Nephron (organoid): ENCODE results near the gene ADAM11.
"Not testable (repeated sequence)": the region's sequence is repeated elsewhere in the genome, so short reads cannot be mapped to it uniquely, and the experiment has no call there.

Source experiments
- H3K27ac Mint-ChIP-seq, 3 experiments: 2 replicates each; pipeline ENCODE4 v1.8.0; 2020; ENCODE audit warnings: mixed read lengths in 3 of 3, mild to moderate bottlenecking in 2 of 3, moderate library complexity in 1 of 3
- H3K27me3 Mint-ChIP-seq: 2 replicates; pipeline ENCODE4 v1.8.0; 2021; ENCODE audit warnings: low read depth, mild to moderate bottlenecking, moderate library complexity, mixed read lengths
- H3K36me3 Mint-ChIP-seq: 2 replicates; pipeline ENCODE4 v1.8.0; 2020; ENCODE audit warnings: low read depth, mixed read lengths
- H3K4me1 Mint-ChIP-seq: 2 replicates; pipeline ENCODE4 v1.8.0; 2020; ENCODE audit warnings: mixed read lengths
- H3K4me3 Mint-ChIP-seq, 3 experiments: 2 replicates each; pipeline ENCODE4 v1.8.0; 2020; ENCODE audit warnings: mild to moderate bottlenecking in 3 of 3, mixed read lengths in 3 of 3, moderate library complexity in 2 of 3
- H3K9me3 Mint-ChIP-seq: 2 replicates; pipeline ENCODE4 v1.8.0; 2020; ENCODE audit warnings: mixed read lengths
- CTCF ChIP-seq, 3 experiments: fragments of 200-600 bp; sonication (generic); IDR thresholded peaks; one replicate each; pipeline ENCODE4 v1.5.0; 2021; ENCODE audit warnings: antibody characterized with exemption in 3 of 3; ENCODE audit not compliant: unreplicated experiment in 3 of 3

Gene ADAM11

DNA sequence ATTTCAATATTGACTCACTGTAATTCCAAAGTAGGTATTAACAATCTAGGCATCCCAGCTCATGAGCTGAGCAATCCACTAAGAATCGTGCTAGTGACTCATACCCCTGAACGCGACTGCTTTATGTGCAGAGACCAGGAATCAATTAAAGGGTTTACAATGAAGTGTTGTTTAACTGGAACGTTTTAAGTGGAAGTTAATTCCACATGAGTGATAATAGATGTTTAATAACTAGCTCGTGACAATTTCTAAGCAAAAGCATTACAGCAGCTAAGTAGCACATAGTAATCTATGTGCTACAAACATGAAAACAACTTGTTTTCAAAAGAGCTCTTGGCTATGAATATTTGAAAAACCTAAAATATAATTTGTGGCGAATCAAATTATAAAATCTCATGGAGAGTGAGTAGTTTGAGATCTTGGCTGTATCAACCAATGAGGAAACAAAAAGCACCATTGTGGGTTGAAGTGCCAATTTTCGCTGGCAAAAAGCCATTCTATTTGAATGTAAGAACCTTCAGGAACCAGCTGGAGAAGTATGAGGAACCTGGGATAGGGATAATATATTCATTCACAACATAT is 61.9 kb downstream of the ADAM11 start:
- Mint-ChIP-seq H3K9me3 (no peaks in the 10 kb centered on the region), H3K27me3 (no peaks in the 10 kb centered on the region), H3K4me1 (no peaks in the 10 kb centered on the region), H3K36me3 (peaks cover 11% of the 10 kb centered on the region), H3K27ac (no peak overlapping the region), H3K4me3 (no peak overlapping the region)
- TF ChIP-seq CTCF (IDR thresholded peaks at IDR 0.05; ENCODE audit: unreplicated experiment in 3 of 3) = no peak

DNA sequence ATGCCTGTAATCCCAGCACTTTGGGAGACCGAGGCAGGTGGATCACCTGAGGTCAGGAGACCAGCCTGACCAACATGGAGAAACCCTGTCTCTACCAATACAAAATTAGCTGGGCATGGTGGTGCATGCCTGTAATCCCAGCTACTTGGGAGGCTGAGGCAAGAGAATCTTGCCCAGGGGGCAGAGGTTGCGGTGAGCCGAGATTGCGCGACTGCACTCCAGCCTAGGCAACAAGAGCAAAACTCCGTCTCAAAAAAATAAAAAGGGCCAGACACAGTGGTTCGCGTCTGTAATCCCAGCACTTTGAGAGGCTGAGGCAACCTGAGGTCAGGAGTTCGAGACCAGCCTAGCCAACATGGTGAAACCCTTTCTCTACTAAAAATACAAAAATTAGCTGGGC is 66.4 kb downstream of the ADAM11 start:
- not testable (repeated sequence) for H3K27ac Mint-ChIP-seq

DNA sequence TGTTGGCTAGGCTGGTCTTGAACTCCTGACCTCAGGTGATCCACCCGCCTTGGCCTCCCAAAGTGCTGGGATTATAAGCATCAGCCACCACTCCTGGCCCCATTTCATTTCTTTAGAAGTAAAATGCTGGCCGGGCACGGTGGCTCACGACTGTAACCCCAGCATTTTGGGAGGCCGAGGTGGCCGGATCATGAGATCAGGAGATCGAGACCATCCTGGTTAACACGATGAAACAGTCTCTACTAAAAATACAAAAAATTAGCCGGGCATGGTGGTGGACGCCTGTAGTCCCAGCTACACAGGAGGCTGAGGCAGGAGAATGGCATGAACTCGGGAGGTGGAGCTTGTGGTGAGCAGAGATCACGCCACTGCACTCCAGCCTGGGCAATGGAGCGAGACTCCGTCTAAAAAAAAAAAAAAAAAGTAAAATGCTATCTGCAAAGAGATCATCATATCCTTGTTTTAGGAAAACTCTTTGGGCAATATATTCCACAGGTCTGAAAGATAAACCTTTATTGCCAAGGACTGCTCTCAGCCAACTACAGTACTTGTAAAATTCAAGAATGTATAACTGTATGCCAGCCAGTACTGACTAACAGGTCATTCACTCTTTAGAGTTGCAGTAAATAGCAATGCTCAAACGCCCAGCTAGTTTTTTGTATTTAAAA is 67.5 kb downstream of the ADAM11 start:
- Mint-ChIP-seq H3K9me3 (no peaks in the 10 kb centered on the region), H3K4me3 (no peak overlapping the region), H3K27me3 (no peaks in the 10 kb centered on the region), H3K36me3 (peaks cover 3% of the 10 kb centered on the region), H3K4me1 (peaks cover 12% of the 10 kb centered on the region), H3K27ac (no peak overlapping the region)
- TF ChIP-seq CTCF (IDR thresholded peaks at IDR 0.05; ENCODE audit: unreplicated experiment in 3 of 3) = no peak

More for the DNA sequence above, 66.4 kb downstream of the ADAM11 start:
- not testable (repeated sequence) for H3K27me3 Mint-ChIP-seq, H3K36me3 Mint-ChIP-seq, H3K9me3 Mint-ChIP-seq, H3K4me3 Mint-ChIP-seq
- H3K4me1 Mint-ChIP-seq = peaks cover 12% of the 10 kb centered on the region

- H3K27ac Mint-ChIP-seq = no peak overlapping the region
- H3K4me1 Mint-ChIP-seq = peaks cover 12% of the 10 kb centered on the region
- TF ChIP-seq CTCF (IDR thresholded peaks at IDR 0.05; ENCODE audit: unreplicated experiment in 3 of 3) = no peak
- no peaks in the 10 kb centered on the region for H3K36me3 Mint-ChIP-seq
- no peaks in the 10 kb centered on the region for H3K9me3 Mint-ChIP-seq
- H3K4me3 Mint-ChIP-seq = peak overlapping the region; percentile 70 to 98 (median 86)
- no peaks in the 10 kb centered on the region for H3K27me3 Mint-ChIP-seq
Observed at GRCh38 chr17:44827863-44828262, 69.1 kb downstream of the ADAM11 start.

DNA sequence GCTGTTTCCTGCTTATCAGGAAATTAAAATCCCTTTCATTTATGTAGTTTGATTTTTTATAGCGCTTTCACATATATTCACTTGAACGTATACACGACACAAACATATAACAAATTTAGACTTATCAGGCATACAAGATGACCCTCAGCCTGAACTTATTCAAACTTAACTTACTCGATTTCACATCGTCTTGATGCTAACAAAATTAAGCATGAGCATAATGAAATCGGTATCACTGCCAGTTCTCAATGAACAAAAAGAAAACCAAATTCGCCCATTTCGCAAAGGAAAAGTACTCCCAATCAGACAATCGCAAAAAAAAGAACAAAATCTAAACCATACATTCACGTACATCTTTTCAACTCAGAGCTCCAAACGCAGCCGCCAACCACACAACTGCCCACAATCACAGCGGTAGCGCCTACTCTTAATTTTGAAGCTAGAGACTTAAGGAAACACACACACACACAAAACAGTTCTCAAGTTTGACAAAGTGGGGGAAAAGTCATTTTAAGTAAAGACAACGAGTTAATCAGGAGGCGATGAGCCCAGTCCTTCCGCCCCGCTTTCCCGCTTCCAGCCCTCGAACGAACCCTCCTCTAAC is 70.2 kb downstream of the ADAM11 start:
- Mint-ChIP-seq H3K27me3 (no peaks in the 10 kb centered on the region), H3K27ac (peak overlapping the region; percentile 91 to 94 (median 91)), H3K4me1 (peaks cover 12% of the 10 kb centered on the region), H3K9me3 (no peaks in the 10 kb centered on the region), H3K4me3 (peak overlapping the region; percentile 86 to 98 (median 95)), H3K36me3 (no peaks in the 10 kb centered on the region)
- TF ChIP-seq CTCF (IDR thresholded peaks at IDR 0.05; ENCODE audit: unreplicated experiment in 3 of 3) = no peak

- TF ChIP-seq CTCF (IDR thresholded peaks at IDR 0.05; ENCODE audit: unreplicated experiment in 3 of 3) = no peak
- Mint-ChIP-seq H3K27me3 (no peaks in the 10 kb centered on the region), H3K36me3 (no peaks in the 10 kb centered on the region), H3K4me3 (peak within 1 kb of the TSS; percentile 90 to 98 (median 95)), H3K4me1 (peaks cover 12% of the 10 kb centered on the region), H3K9me3 (no peaks in the 10 kb centered on the region), H3K27ac (peak within 1 kb of the TSS; percentile 91 to 97 (median 93))
Observed at GRCh38 chr17:44829523-44830358, 71.0 kb downstream of the ADAM11 start, which contains the start of gene GJC1. Gene GJC1 (minus strand): TSS chr17:44830287. CDS start chr17:44805817, 24,470 bp downstream.
